Measurements from ENCODE around the gene CEMIP. TPM values are rescaled to one million over a fixed set of nuclear protein-coding genes. Genes with fewer than 3 reads are reported as not detected.

CEMIP gene
- total RNA-seq, 1 experiment from 2014 or later = 3.1 TPM

DNA sequence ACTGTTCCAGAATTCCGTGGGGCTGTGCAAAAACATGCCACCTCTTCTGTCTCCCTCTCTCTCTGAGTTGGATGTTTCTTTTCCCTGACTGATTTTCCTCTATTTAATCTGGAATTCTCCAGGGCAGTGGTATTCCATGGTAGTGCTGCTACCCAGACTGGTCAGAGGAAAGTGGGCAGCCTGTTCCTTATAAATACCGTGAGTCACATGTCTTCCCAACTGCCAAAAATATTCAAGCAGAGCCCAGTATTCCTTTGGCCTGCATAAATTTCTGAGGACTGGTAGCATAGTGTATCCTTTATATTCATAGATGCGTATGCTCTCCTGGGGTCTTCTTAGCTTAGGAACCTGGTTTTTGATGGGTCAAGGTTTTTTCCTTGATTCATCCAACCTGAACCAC, 40.9 kb downstream of the CEMIP start:
- Histone ChIP-seq H3K9me3 (ENCODE audit: low read length) (no peaks in the 10 kb centered on the region), H3K9me2 (replicated peaks; ENCODE audit: low read length) (no peaks in the 10 kb centered on the region), H3K36me3 (ENCODE audit: low read depth, low read length) (no peaks in the 10 kb centered on the region), H3K27me3 (ENCODE audit: low read length) (no peaks in the 10 kb centered on the region), H3K4me1 (ENCODE audit: insufficient read depth, low read length) (no peaks in the 10 kb centered on the region), H3K4me3 (ENCODE audit: low read length) (no peak overlapping the region), H3F3A (ENCODE audit: low read length, unreplicated experiment) (no peaks in the 10 kb centered on the region), H3K79me2 (ENCODE audit: low read length) (no peaks in the 10 kb centered on the region), H3K4me2 (ENCODE audit: low read length) (no peak overlapping the region), H3K27ac (ENCODE audit: low read length) (no peak overlapping the region), H3K9ac (ENCODE audit: low read length) (no peak overlapping the region), H2AFZ (ENCODE audit: low read length) (no peak overlapping the region), H4K20me1 (ENCODE audit: low read length) (no peaks in the 10 kb centered on the region)
- ATAC-seq (peak; percentile 49; the same call in 1 of the 2 replicates), DNase-seq (no peak)
- TF ChIP-seq EZH2phosphoT487 (IDR thresholded peaks at IDR 0.05; ENCODE audit: borderline replicate concordance, low read length) (no peak), EZH2 (IDR thresholded peaks at IDR 0.05; ENCODE audit: low read length, unreplicated experiment) (no peak)
- TF ChIP-seq, protein P1, sequence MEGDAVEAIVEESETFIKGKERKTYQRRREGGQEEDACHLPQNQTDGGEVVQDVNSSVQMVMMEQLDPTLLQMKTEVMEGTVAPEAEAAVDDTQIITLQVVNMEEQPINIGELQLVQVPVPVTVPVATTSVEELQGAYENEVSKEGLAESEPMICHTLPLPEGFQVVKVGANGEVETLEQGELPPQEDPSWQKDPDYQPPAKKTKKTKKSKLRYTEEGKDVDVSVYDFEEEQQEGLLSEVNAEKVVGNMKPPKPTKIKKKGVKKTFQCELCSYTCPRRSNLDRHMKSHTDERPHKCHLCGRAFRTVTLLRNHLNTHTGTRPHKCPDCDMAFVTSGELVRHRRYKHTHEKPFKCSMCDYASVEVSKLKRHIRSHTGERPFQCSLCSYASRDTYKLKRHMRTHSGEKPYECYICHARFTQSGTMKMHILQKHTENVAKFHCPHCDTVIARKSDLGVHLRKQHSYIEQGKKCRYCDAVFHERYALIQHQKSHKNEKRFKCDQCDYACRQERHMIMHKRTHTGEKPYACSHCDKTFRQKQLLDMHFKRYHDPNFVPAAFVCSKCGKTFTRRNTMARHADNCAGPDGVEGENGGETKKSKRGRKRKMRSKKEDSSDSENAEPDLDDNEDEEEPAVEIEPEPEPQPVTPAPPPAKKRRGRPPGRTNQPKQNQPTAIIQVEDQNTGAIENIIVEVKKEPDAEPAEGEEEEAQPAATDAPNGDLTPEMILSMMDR (conservative IDR thresholded peaks at IDR 0.05; ENCODE audit: low read depth, low read length) = no peak
- intact Hi-C loops (cut with micrococcal nuclease) = no loop called here
- POLR2A ChIA-PET (ENCODE audit: unreplicated experiment) = no interaction called here
- no TSS peak for BruUV-seq (replicated peaks)
- CTCF ChIA-PET = no interaction called here

DNA sequence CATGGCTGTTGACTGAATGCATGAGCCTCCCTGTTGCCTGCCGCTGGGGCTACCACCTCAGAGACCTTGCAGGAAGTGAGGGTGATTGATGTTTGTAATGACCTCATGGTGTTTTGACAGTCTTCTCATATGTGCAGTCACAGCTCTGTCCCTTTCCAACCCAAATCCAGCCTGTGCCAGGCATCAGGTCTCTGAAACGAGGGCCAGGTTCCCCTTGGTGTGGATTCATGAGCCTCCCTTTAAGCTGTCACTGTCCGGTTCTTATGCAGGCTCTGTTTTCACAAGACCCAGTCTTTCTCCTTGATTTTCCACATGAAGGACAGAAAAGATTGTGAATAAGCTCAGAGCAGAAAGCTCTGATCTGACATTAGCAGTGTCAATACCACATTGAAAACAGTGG, 43.1 kb downstream of the CEMIP start:
- no TSS peak for BruUV-seq (replicated peaks)
- DNase-seq = no peak
- Histone ChIP-seq H3F3A (ENCODE audit: low read length, unreplicated experiment) (no peaks in the 10 kb centered on the region), H3K79me2 (ENCODE audit: low read length) (no peaks in the 10 kb centered on the region), H3K9me2 (replicated peaks; ENCODE audit: low read length) (no peaks in the 10 kb centered on the region), H4K20me1 (ENCODE audit: low read length) (no peaks in the 10 kb centered on the region), H3K9ac (ENCODE audit: low read length) (no peak overlapping the region), H3K36me3 (ENCODE audit: low read depth, low read length) (no peaks in the 10 kb centered on the region), H2AFZ (ENCODE audit: low read length) (no peak overlapping the region), H3K4me1 (ENCODE audit: insufficient read depth, low read length) (no peaks in the 10 kb centered on the region), H3K4me3 (ENCODE audit: low read length) (no peak overlapping the region), H3K27ac (ENCODE audit: low read length) (no peak overlapping the region), H3K9me3 (ENCODE audit: low read length) (no peaks in the 10 kb centered on the region), H3K4me2 (ENCODE audit: low read length) (no peak overlapping the region), H3K27me3 (ENCODE audit: low read length) (no peaks in the 10 kb centered on the region)
- ChIA-PET POLR2A (ENCODE audit: unreplicated experiment) (no interaction called here), CTCF (no interaction called here)
- no peak for TF ChIP-seq EZH2 (IDR thresholded peaks at IDR 0.05; ENCODE audit: low read length, unreplicated experiment)
- intact Hi-C loops (cut with micrococcal nuclease) = no loop called here
- ATAC-seq = no peak

DNA sequence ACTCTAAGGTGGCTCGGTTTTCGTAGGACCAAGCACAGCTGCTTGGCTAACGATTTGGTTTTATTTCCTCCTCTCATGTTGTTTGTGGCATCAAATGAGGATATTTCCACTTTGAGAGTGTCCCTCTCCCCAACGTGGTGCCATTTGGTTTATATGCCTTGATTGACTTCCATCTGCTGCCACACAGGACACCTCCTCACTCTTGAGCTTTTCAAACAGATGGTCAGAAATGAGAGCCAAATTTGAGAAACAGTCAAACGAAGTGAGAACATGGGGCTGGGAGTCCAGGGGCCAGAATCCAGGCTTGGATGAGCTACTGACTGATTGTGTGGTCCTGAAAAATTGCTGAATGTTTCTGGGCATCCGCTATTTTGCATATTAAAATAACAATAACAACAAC, 43.5 kb downstream of the CEMIP start:
- H3K9ac ChIP-seq (ENCODE audit: low read length) = no peak overlapping the region
- ATAC-seq (no peak), DNase-seq (no peak)
- H3K27me3 ChIP-seq (ENCODE audit: low read length) = no peaks in the 10 kb centered on the region
- no peak overlapping the region for H3K4me2 ChIP-seq (ENCODE audit: low read length)
- H4K20me1 ChIP-seq (ENCODE audit: low read length) = no peaks in the 10 kb centered on the region
- BruUV-seq (replicated peaks) = no TSS peak
- no peaks in the 10 kb centered on the region for H3K9me3 ChIP-seq (ENCODE audit: low read length)
- H3K27ac ChIP-seq (ENCODE audit: low read length) = no peak overlapping the region
- no peaks in the 10 kb centered on the region for H3K4me1 ChIP-seq (ENCODE audit: insufficient read depth, low read length)
- no peaks in the 10 kb centered on the region for H3K36me3 ChIP-seq (ENCODE audit: low read depth, low read length)
- no peaks in the 10 kb centered on the region for H3K9me2 ChIP-seq (replicated peaks; ENCODE audit: low read length)
- POLR2A ChIA-PET (ENCODE audit: unreplicated experiment) = no interaction called here
- no peaks in the 10 kb centered on the region for H3F3A ChIP-seq (ENCODE audit: low read length, unreplicated experiment)
- CTCF ChIA-PET = no interaction called here
- intact Hi-C loops (cut with micrococcal nuclease) = no loop called here
- no peak overlapping the region for H2AFZ ChIP-seq (ENCODE audit: low read length)
- H3K4me3 ChIP-seq (ENCODE audit: low read length) = no peak overlapping the region
- no peaks in the 10 kb centered on the region for H3K79me2 ChIP-seq (ENCODE audit: low read length)
- TF ChIP-seq EZH2 (IDR thresholded peaks at IDR 0.05; ENCODE audit: low read length, unreplicated experiment) = no peak

DNA sequence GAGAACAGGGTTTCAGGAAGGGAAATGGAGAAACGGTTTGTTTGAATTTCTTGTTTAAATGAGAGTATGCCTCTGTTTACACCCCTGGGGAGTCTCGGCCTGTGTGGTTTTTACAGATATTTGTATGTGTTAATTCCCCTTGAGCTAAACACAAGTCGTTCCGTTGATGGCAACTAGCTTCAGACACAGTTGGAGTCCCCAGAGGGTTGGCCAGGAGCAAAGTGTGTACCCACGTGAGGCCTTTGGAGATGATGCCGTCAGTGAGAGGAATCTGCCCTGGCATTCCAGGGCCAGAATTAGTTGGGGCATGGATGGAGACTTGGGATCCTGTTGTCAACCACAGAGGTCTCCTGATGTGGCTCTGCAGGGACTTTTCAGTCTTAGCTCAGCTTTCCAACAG, 44.0 kb downstream of the CEMIP start:
- H3K9me2 ChIP-seq (replicated peaks; ENCODE audit: low read length) = no peaks in the 10 kb centered on the region
- H3K9ac ChIP-seq (ENCODE audit: low read length) = no peak overlapping the region
- no TSS peak for BruUV-seq (replicated peaks)
- ChIA-PET POLR2A (ENCODE audit: unreplicated experiment) (no interaction called here), CTCF (no interaction called here)
- H3K4me1 ChIP-seq (ENCODE audit: insufficient read depth, low read length) = no peaks in the 10 kb centered on the region
- TF ChIP-seq EZH2 (IDR thresholded peaks at IDR 0.05; ENCODE audit: low read length, unreplicated experiment) (no peak), EZH2phosphoT487 (IDR thresholded peaks at IDR 0.05; ENCODE audit: borderline replicate concordance, low read length) (no peak)
- TF ChIP-seq, protein P1 (conservative IDR thresholded peaks at IDR 0.05; ENCODE audit: low read depth, low read length) = no peak
- H3K9me3 ChIP-seq (ENCODE audit: low read length) = no peaks in the 10 kb centered on the region
- H3K36me3 ChIP-seq (ENCODE audit: low read depth, low read length) = no peaks in the 10 kb centered on the region
- no peak overlapping the region for H2AFZ ChIP-seq (ENCODE audit: low read length)
- H3K4me3 ChIP-seq (ENCODE audit: low read length) = no peak overlapping the region
- H3K79me2 ChIP-seq (ENCODE audit: low read length) = no peaks in the 10 kb centered on the region
- ATAC-seq (no peak), DNase-seq (no peak)
- H3F3A ChIP-seq (ENCODE audit: low read length, unreplicated experiment) = no peaks in the 10 kb centered on the region
- H3K27ac ChIP-seq (ENCODE audit: low read length) = no peak overlapping the region
- H3K27me3 ChIP-seq (ENCODE audit: low read length) = no peaks in the 10 kb centered on the region
- H3K4me2 ChIP-seq (ENCODE audit: low read length) = no peak overlapping the region
- intact Hi-C loops (cut with micrococcal nuclease) = no loop called here
- H4K20me1 ChIP-seq (ENCODE audit: low read length) = no peaks in the 10 kb centered on the region

Measured in PC-3 (cell line).